ENCODE data around the gene NLGN2. TPM values are rescaled to one million over a fixed set of nuclear protein-coding genes. Genes with fewer than 3 reads are reported as not detected.
"Not testable (repeated sequence)": the region's sequence is repeated elsewhere in the genome, so short reads cannot be mapped to it uniquely, and the experiment has no call there.

The NLGN2 gene
- polyA plus RNA-seq, 1 experiment, result 8.5 TPM

- no peak for DNase-seq (ENCODE audit: low read depth)
- TF ChIP-seq, protein P1, sequence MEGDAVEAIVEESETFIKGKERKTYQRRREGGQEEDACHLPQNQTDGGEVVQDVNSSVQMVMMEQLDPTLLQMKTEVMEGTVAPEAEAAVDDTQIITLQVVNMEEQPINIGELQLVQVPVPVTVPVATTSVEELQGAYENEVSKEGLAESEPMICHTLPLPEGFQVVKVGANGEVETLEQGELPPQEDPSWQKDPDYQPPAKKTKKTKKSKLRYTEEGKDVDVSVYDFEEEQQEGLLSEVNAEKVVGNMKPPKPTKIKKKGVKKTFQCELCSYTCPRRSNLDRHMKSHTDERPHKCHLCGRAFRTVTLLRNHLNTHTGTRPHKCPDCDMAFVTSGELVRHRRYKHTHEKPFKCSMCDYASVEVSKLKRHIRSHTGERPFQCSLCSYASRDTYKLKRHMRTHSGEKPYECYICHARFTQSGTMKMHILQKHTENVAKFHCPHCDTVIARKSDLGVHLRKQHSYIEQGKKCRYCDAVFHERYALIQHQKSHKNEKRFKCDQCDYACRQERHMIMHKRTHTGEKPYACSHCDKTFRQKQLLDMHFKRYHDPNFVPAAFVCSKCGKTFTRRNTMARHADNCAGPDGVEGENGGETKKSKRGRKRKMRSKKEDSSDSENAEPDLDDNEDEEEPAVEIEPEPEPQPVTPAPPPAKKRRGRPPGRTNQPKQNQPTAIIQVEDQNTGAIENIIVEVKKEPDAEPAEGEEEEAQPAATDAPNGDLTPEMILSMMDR (IDR thresholded peaks at IDR 0.05; ENCODE audit: insufficient read depth, low read depth, low read length), result no peak
- ChIA-PET POLR2A (no interaction called here), CTCF (interaction anchor here (0.7 to 5.0 kb wide), 2 partner anchors 12 to 193 kb away, joined by 4 to 24 read pairs; partner anchors contain the start of genes SENP3 and TMEM95)
- Histone ChIP-seq H3K4me3 (ENCODE audit: low read depth, low read length) (no peak overlapping the region), H3K27me3 (ENCODE audit: control insufficient read depth, insufficient read depth, low read length) (peaks cover 6% of the 10 kb centered on the region), H3K36me3 (ENCODE audit: control insufficient read depth, insufficient read depth, low read length) (no peaks in the 10 kb centered on the region)
Measured at GRCh38 chr17:7367918-7368598, 39.6 kb upstream of the NLGN2 start.

GRCh38 chr17:7368599-7368994 is 39.0 kb upstream of the NLGN2 start:
- H3K27me3 ChIP-seq (ENCODE audit: control insufficient read depth, insufficient read depth, low read length); POLR2A ChIA-PET; H3K36me3 ChIP-seq (ENCODE audit: control insufficient read depth, insufficient read depth, low read length); H3K4me3 ChIP-seq (ENCODE audit: low read depth, low read length); DNase-seq (ENCODE audit: low read depth): not testable (repeated sequence)
- CTCF ChIA-PET, result interaction anchor here (5.0 kb wide), 1 partner anchor 12 kb away, joined by 24 read pairs; the partner anchor contains the start of gene TMEM95

GRCh38 chr17:7369825-7370224 is 37.8 kb upstream of the NLGN2 start:
- no peak for DNase-seq (ENCODE audit: low read depth)
- Histone ChIP-seq H3K27me3 (ENCODE audit: control insufficient read depth, insufficient read depth, low read length) (peaks cover 6% of the 10 kb centered on the region), H3K36me3 (ENCODE audit: control insufficient read depth, insufficient read depth, low read length) (no peaks in the 10 kb centered on the region), H3K4me3 (ENCODE audit: low read depth, low read length) (no peak overlapping the region)
- CTCF ChIA-PET, result interaction anchor here (0.9 to 5.0 kb wide), 2 partner anchors 14 to 67 kb away, joined by 3 to 24 read pairs; partner anchors contain the start of gene TMEM95
- POLR2A ChIA-PET, result no interaction called here
- TF ChIP-seq, protein P1 (IDR thresholded peaks at IDR 0.05; ENCODE audit: insufficient read depth, low read depth, low read length), result no peak

- H3K27me3 ChIP-seq (ENCODE audit: control insufficient read depth, insufficient read depth, low read length), result peaks cover 6% of the 10 kb centered on the region
- DNase-seq (ENCODE audit: low read depth), result no peak
- no peaks in the 10 kb centered on the region for H3K36me3 ChIP-seq (ENCODE audit: control insufficient read depth, insufficient read depth, low read length)
- ChIA-PET CTCF (interaction anchor here (5.0 kb wide), 1 partner anchor 15 kb away, joined by 24 read pairs; the partner anchor contains the start of gene TMEM95), POLR2A (interaction anchor here (0.5 kb wide), 1 partner anchor 33 kb away, joined by 4 read pairs; the partner anchor contains the start of gene TMEM256)
- TF ChIP-seq, protein P1 (IDR thresholded peaks at IDR 0.05; ENCODE audit: insufficient read depth, low read depth, low read length), result no peak
- H3K4me3 ChIP-seq (ENCODE audit: low read depth, low read length), result no peak overlapping the region
Measured at GRCh38 chr17:7370853-7371252, 36.8 kb upstream of the NLGN2 start.

DNA sequence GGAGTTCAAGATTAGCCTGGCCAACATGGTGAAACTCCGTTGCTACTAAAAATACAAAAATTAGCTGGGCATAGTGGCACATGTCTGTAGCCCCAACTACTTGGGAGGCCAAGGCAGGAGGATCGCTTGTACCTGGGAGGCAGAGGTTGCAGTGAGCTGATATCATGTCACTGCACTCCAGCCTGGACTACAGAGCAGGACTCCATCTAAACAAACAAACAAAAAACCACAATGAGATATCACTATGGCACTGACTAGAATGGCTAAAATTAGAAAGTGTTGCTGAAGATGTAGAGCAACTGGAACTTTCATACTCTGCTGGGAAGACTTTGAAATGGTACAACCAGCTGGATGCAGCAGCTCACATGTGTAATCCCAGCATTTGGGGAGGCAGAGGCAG is 33.3 kb upstream of the NLGN2 start:
- no peak overlapping the region for H3K4me3 ChIP-seq (ENCODE audit: low read depth, low read length)
- CTCF ChIA-PET, result interaction anchor here (4.7 kb wide), 1 partner anchor 19 kb away, joined by 23 read pairs; the partner anchor contains the start of gene TMEM95
- DNase-seq (ENCODE audit: low read depth), result no peak
- TF ChIP-seq, protein P1 (IDR thresholded peaks at IDR 0.05; ENCODE audit: insufficient read depth, low read depth, low read length), result no peak
- POLR2A ChIA-PET, result no interaction called here
- H3K36me3 ChIP-seq (ENCODE audit: control insufficient read depth, insufficient read depth, low read length), result no peaks in the 10 kb centered on the region
- H3K27me3 ChIP-seq (ENCODE audit: control insufficient read depth, insufficient read depth, low read length), result peaks cover 4% of the 10 kb centered on the region

All from BJ (cell line).